H1 (cell line): ENCODE results near the gene MBNL2. TPM values are rescaled to one million over a fixed set of nuclear protein-coding genes. Genes with fewer than 3 reads are reported as not detected.

Source experiments
- ASH2L ChIP-seq: fragments of 200-600, 300-600 bp; sonication (generic); IDR thresholded peaks from one replicate; pipeline ENCODE4 v1.7.1; 2017; ENCODE audit warnings: low read length
- EGR1 ChIP-seq: IDR thresholded peaks from 2 replicates; pipeline ENCODE4 v1.6.1; 2011; ENCODE audit warnings: low read depth, low read length, borderline replicate concordance
- JUN ChIP-seq: IDR thresholded peaks from 2 replicates; pipeline ENCODE4 v1.6.1; 2011; ENCODE audit warnings: low read depth, mild to moderate bottlenecking, improper control_type of control experiment, low read length
- POLR2AphosphoS5 ChIP-seq: IDR thresholded peaks from 2 replicates; pipeline ENCODE4 v1.6.1; 2011; ENCODE audit warnings: low read depth, low read length
- TCF12 ChIP-seq: IDR thresholded peaks from 2 replicates; pipeline ENCODE4 v1.6.1; 2011; ENCODE audit warnings: low read depth, mild to moderate bottlenecking, low read length
- TEAD4 ChIP-seq: IDR thresholded peaks from 2 replicates; pipeline ENCODE4 v1.6.1; 2012; ENCODE audit warnings: low read depth, low read length, inconsistent platforms, mixed read lengths
- polyA plus RNA-seq, 7 experiments: library from polyadenylated mRNA; depleted of rRNA in 3 of 7; stranded (reverse) in 5 of 7; unstranded in 2 of 7; fragments of >200 nt in 5 of 7; fragments of 200-250 nt in 2 of 7; gene quantifications; 1 replicate in 5 of 7; 2 replicates in 1 of 7; 4 replicates in 1 of 7; pipeline versions ENCODE4 v1.2.1 to v1.2.3, GENCODE V29; 2011 to 2013; ENCODE audit warnings: missing spikeins in 2 of 7, mixed read lengths in 2 of 7
- total RNA-seq: library from RNA; stranded (reverse); fragmentation: NEBNext Ultra II Directional; extraction: Animal tissue kit (Norgen Biotek cat#: 25700); gene quantifications from 2 replicates; pipeline ENCODE4 v1.2.1, GENCODE V29; 2021

Gene MBNL2
- total and polyA plus RNA-seq, 2 of the 8 experiments (the other 6 are each of a cell fraction or from before 2014, with no cell fraction given) = 1.0 to 2.6 TPM

- TF ChIP-seq TCF12 = no peak
- no peak for TF ChIP-seq TEAD4
- no peak for TF ChIP-seq JUN
- no peak for TF ChIP-seq ASH2L
- no peak for TF ChIP-seq EGR1
- no peak for TF ChIP-seq POLR2AphosphoS5
Observed at GRCh38 chr13:97306106-97306505, 84.0 kb downstream of the MBNL2 start (continued).
